NT2/D1 (cell line): ENCODE data around the gene CHMP6.
A peak's percentile ranks its signal among the peaks of the same experiment; 100 is the strongest.

Experiments
- DNase-seq: peaks from one replicate; pipeline ENCODE4 v3.0.0-alpha.2; 2011; ENCODE audit warnings: low read depth, low spot score
- H3K27me3 ChIP-seq: 2 replicates; pipeline ENCODE4 v1.6.0; 2011; ENCODE audit warnings: mild to moderate bottlenecking; ENCODE audit not compliant: insufficient read length, insufficient read depth
- H3K36me3 ChIP-seq: 2 replicates; pipeline ENCODE4 v1.6.1; 2011; ENCODE audit warnings: mild to moderate bottlenecking, low read length, mixed read lengths; ENCODE audit not compliant: insufficient read depth, insufficient read length
- H3K4me1 ChIP-seq: 2 replicates; pipeline ENCODE4 v1.5.1; 2011; ENCODE audit not compliant: insufficient read depth, insufficient read length
- H3K4me3 ChIP-seq: 2 replicates; pipeline ENCODE4 v1.5.1; 2011; ENCODE audit warnings: low read depth; ENCODE audit not compliant: insufficient read length
- H3K9ac ChIP-seq: 2 replicates; pipeline ENCODE4 v1.6.0; 2011; ENCODE audit warnings: low read depth; ENCODE audit not compliant: insufficient read length
- H3K9me3 ChIP-seq: 2 replicates; pipeline ENCODE4 v1.5.1; 2011; ENCODE audit warnings: mild to moderate bottlenecking, low read length; ENCODE audit not compliant: insufficient read depth
- SUZ12 ChIP-seq: IDR thresholded peaks from 2 replicates; pipeline ENCODE4 v1.6.1; 2011; ENCODE audit not compliant: insufficient read length, insufficient read depth; ENCODE audit errors: extremely low read depth
- YY1 ChIP-seq: IDR thresholded peaks from 2 replicates; pipeline ENCODE4 v1.6.1; 2011; ENCODE audit not compliant: insufficient read length, insufficient read depth
- ZNF274 ChIP-seq: IDR thresholded peaks from 2 replicates; pipeline ENCODE4 v1.6.1; 2011; ENCODE audit warnings: mild to moderate bottlenecking, low read depth, low read length

Gene CHMP6

DNA sequence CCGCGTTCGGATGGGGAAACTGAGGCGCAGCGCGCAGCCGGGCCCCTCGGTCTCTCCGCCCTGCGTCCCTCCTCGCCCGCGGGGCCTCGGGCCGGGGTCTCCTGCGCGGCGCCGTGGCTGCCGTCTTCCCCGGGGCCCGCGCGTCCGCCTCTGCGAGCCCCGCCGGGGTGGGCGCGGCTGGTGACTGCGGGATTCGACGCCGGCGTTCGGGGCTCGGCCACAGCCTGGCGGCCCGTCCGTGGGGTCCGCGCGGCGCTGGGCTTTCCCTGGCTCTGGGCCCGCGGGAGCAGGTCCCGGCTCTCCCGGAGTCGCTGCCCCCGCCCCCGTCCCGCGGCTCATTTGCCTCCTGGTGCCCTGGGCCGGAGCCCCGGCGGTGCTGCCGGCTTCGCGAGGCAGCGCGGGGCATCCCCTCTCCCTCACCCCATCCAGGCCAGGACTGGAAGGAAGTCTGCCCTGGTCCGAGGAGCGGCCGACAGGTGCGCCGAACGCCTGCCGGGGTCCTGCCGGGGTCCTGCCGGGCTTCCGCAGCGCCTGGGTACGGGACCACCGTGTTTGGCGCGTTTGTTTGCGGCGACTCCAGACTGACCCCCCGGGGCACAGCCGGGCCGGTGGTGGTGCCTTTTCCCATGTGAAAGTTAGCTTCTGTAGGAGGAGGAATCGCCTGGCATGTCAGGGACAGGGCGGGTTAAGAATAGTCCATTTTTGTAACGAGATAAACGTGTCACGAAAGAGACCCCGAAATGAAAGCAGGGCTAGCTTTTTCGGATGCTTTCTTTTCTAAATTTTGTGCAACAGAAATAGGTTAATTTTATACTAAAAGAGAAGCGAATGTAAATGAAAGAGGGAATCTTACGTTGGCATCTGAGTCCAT, 671 bp downstream of the CHMP6 start:
- peaks cover 37% of the 10 kb centered on the region for H3K27me3 ChIP-seq

DNA sequence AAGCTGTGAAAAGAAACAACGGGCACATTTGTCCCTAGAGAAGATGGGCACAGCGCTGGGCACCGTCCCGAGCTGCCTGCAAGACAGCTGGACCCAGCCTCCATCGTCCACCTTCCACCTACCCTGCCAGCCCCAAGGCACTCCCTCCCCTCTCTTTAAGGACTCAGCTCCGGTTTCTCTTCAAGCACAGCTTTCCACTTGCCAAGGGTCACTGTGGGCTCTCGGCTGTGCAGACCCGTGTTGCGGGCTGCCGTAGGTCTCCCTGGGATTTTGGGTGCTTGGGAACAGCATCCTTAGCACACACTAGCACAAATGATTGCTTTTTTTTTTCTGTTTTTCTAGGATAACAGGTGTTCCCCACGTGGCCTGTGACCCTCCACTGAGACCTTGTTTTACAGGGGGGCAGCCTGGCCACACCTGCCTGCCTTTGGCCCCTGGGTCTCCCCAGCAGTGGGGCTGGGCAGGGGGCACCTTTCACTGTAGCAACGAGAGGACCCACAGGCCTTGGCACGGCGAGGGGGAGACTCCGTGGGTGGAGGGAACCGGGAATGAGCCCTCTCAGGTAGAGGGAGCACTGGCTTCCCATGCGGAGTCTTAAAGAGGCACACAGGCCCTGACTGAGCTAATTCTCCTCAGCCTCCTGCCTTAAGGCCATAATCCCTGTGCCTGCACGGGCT, 1.4 kb downstream of the CHMP6 start:
- TF ChIP-seq YY1 (no peak), ZNF274 (no peak), SUZ12 (no peak)
- H3K27me3 ChIP-seq = peaks cover 37% of the 10 kb centered on the region
- peak overlapping the region; percentile 76 for H3K4me3 ChIP-seq
- H3K9ac ChIP-seq = peak overlapping the region; percentile 82
- H3K4me1 ChIP-seq = peaks cover 10% of the 10 kb centered on the region
- no peaks in the 10 kb centered on the region; the same call in 1 of the 2 replicates for H3K9me3 ChIP-seq
- peaks cover 35% of the 10 kb centered on the region for H3K36me3 ChIP-seq
- DNase-seq = no peak

More for the DNA sequence above, 671 bp downstream of the CHMP6 start:
- H3K4me3 ChIP-seq = peak overlapping the region; percentile 76
- H3K36me3 ChIP-seq = peaks cover 28% of the 10 kb centered on the region
- H3K9ac ChIP-seq = peak overlapping the region; percentile 82
- DNase-seq = no peak
- H3K9me3 ChIP-seq = no peaks in the 10 kb centered on the region; the same call in 1 of the 2 replicates
- no peak for TF ChIP-seq YY1
- peak; percentile 74 for TF ChIP-seq SUZ12
- H3K4me1 ChIP-seq = peaks cover 10% of the 10 kb centered on the region

DNA sequence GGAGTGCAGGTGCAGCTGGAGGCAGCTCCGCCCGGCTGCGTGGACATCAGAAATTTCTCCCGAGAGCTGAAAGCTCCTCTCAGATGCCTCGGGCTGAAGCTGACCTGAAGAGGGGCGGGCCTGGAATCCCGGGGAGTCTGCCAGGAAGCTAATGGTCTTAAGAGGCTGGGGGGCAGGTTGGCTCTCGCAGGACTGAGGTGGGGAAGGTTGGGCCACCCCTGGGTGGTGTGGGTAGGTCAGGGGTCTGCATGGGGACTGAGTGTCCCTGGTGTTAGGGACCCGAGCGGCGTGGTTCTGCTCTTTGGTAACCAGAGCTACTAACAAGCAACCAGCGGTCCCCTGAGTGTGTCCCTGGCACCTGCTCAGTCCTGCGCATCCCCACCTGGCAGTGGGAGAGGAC, 3.5 kb downstream of the CHMP6 start:
- H3K9ac ChIP-seq = no peak overlapping the region
- peaks cover 30% of the 10 kb centered on the region for H3K27me3 ChIP-seq
- H3K4me3 ChIP-seq = no peak overlapping the region
- H3K36me3 ChIP-seq = peaks cover 56% of the 10 kb centered on the region
- H3K4me1 ChIP-seq = peaks cover 7% of the 10 kb centered on the region
- no peak for DNase-seq
- TF ChIP-seq ZNF274 (no peak), YY1 (no peak), SUZ12 (no peak)
- no peaks in the 10 kb centered on the region for H3K9me3 ChIP-seq

DNA sequence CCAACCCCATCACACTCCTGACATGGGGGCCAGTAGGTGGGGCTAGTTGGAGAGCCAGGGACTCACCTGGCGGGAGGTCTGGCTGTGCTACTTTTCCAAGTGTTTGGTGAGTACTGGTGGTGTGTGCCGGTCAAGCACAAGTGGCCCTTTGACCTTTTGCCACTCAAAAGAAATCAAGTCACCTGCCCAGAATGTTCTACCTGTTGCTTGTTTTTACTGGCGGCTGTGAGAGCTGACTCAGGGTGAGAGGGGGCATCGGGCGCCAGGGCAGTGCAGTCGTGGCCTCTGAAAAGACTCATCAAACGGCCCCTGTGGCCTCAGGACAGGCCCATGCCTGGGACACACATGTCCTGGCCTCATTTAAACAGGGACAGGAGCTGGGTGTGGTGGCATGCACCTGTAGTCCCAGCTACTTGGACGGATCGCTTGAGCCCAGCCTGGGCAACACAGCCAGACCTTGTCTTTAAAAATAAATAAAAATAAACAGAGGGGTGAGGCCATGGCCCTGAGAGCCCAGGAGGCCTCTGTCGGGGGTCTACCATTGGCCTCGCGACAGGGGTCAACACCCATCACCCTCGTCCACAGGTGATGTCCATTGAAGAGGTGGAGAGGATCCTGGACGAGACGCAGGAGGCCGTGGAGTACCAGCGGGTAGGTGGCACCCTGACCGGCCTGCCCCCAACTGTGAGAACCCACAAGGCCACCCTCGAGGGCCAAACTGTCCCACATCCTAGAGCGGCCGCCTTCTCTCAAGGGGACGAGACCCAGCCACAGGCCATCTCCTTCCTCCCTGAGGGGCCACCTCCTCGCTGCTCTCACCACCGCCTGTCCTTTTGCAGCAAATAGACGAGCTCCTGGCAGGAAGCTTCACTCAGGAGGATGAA, 5.0 kb downstream of the CHMP6 start:
- DNase-seq = no peak
- Histone ChIP-seq H3K4me3 (no peak overlapping the region), H3K36me3 (peaks cover 63% of the 10 kb centered on the region), H3K9me3 (no peaks in the 10 kb centered on the region), H3K4me1 (peaks cover 6% of the 10 kb centered on the region), H3K9ac (no peak overlapping the region), H3K27me3 (peaks cover 19% of the 10 kb centered on the region)
- no peak for TF ChIP-seq YY1
- no peak for TF ChIP-seq ZNF274
- no peak for TF ChIP-seq SUZ12

DNA sequence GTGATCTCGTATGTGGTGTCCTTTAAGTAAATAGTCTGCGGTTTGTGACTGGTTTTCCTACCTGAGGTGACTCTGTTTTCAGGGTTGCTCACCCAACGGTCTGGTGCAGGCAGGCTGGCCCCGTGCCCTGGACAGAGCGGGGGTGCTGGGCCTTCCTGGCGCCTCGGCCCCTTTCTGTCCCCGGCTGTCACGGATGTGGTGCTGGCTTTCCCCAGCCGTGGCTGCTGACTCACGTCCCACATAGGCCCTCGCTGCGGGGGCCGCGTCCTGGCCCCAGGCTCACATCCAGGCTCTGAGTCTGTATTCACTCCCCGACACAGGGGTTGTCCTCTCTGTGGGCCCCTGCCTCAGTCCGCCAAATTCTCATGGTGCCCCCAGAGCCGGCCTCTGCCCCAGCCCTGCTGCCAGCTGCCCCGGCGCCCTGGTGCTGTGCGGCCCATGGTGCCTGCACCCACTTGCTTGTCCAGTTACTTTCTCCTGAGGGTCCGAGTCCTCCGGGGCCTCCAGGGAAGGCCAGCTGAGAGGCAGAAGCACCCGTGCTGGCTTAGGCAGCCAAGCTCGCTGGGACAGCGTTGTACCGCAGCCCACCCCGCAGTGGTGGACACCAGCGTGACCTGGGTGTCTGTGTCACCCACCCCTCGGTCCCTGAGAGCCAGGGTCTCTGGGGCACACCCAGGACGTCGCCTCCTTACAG, 5.9 kb downstream of the CHMP6 start:
- DNase-seq = no peak
- H3K36me3 ChIP-seq = peaks cover 63% of the 10 kb centered on the region
- H3K4me3 ChIP-seq = no peak overlapping the region

DNA sequence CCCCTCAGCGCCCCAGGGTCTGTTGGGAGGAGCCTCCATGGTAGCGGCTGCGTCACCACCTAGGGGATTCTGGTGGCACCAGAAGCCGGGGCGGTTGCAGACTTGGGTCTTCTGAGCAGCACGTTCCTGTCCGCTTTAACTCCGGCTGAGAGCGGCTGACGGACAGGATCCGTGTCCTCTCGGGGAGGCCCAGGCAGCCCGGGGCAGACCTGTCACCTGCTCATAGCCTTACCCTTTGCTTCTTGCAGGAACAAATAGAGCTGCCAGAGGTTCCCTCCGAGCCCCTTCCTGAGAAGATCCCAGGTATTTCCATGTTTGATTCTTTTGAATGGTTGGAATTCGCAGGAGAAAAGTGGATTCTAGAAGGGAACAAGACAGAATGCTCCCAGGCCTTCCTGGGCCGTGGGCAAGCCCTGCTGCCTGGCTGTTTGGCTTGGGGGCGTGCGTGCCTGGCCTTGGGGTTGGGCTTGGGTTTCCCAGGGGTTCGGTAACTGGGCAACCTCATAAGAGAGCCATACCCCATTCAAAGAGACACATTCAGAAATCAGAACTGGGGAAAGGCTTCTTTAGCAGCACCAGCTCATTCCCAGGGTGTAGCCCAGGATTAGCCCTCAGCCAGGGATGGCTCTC, 6.6 kb downstream of the CHMP6 start:
- peaks cover 63% of the 10 kb centered on the region for H3K36me3 ChIP-seq
- H3K9ac ChIP-seq = no peak overlapping the region
- peaks cover 2% of the 10 kb centered on the region for H3K4me1 ChIP-seq
- no peaks in the 10 kb centered on the region for H3K9me3 ChIP-seq
- H3K4me3 ChIP-seq = no peak overlapping the region
- no peak for DNase-seq
- peaks cover 3% of the 10 kb centered on the region for H3K27me3 ChIP-seq
- TF ChIP-seq ZNF274 = no peak
- no peak for TF ChIP-seq YY1
- TF ChIP-seq SUZ12 = no peak

More for the DNA sequence above, 5.9 kb downstream of the CHMP6 start:
- Histone ChIP-seq H3K9me3 (no peaks in the 10 kb centered on the region), H3K27me3 (peaks cover 10% of the 10 kb centered on the region), H3K4me1 (peaks cover 6% of the 10 kb centered on the region), H3K9ac (no peak overlapping the region)
- no peak for TF ChIP-seq SUZ12
- TF ChIP-seq ZNF274 = no peak
- TF ChIP-seq YY1 = no peak
